GM18507 (cell line): ENCODE measurements around the gene WNK2.
"Not testable (repeated sequence)": the region's sequence is repeated elsewhere in the genome, so short reads cannot be mapped to it uniquely, and the experiment has no call there.

Experiments
- DNase-seq: peaks from one replicate; pipeline ENCODE4 v3.0.0; 2011; ENCODE audit warnings: low read depth; ENCODE audit not compliant: insufficient read length; ENCODE audit errors: extremely low spot score
- FAIRE-seq: peaks from 2 replicates; lab custom pipeline; 2011; peaks lifted over from hg19 to GRCh38; lab: Jason Lieb, UNC

Gene WNK2

DNA sequence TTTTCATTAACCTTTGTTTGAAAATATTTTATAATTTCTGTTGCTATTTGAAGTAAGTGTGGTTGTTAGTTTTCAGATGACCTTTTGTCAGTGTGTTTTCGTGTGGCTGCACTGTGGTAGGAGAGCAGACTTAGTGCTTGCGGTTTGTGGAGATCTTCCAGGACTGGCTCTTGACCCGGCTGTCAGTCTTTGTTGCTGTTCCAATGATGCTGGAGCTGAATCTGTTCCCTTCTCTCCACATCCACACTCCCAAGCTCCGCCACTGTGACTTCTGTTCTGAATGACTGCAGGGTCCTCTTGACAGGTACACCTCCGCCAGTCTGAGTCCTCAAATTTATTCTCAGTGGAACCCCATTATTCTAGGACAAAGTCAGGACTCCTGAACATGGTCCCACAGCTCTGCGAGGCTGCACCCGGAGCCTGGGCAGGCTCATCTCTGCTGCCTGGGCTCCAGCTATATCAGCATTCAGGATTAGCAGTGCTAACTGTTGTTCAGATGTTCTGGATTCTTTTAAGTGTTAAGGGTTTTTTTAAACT, 126.0 kb downstream of the WNK2 start:
- no peak for FAIRE-seq
- no peak for DNase-seq

DNA sequence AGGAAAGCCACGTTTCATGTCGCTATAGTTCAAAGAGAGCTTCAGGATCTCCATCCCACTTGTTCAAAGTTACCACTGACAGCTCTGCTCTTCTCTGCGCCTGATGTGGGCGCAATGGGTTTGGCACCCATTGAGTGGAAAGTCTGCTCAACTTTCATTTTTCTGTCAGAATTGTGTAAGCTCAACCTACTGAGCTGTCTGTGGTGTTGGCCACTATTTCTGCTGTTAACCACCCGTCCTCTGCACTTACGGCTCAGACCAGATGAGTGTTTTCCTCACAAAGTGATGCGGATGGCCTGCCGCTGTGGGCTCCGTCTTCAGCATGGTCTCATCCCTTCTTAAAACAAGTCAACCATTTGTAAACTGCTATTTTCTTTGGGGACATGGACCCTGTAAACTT, 131.2 kb downstream of the WNK2 start:
- FAIRE-seq (no peak), DNase-seq (no peak)

DNA sequence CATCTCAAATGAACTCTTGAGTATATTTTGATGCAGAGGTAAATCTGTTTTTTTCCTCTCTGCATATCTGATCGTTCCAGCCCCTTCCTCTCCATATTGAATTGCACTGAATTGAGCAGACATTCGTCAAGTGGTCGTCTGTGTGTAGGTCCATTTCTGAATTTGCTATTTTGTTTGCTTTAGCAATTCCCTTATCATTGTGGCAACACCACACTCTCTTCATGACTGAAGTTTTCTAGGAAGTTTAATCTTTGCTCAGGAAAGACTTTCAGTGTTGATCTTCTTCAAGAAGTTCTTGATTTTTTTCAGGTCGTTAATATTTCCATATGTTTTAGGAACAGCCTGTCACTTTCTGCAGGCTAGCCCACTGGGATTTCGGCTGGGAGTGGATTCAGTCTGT, 132.0 kb downstream of the WNK2 start:
- DNase-seq (no peak), FAIRE-seq (no peak)

DNA sequence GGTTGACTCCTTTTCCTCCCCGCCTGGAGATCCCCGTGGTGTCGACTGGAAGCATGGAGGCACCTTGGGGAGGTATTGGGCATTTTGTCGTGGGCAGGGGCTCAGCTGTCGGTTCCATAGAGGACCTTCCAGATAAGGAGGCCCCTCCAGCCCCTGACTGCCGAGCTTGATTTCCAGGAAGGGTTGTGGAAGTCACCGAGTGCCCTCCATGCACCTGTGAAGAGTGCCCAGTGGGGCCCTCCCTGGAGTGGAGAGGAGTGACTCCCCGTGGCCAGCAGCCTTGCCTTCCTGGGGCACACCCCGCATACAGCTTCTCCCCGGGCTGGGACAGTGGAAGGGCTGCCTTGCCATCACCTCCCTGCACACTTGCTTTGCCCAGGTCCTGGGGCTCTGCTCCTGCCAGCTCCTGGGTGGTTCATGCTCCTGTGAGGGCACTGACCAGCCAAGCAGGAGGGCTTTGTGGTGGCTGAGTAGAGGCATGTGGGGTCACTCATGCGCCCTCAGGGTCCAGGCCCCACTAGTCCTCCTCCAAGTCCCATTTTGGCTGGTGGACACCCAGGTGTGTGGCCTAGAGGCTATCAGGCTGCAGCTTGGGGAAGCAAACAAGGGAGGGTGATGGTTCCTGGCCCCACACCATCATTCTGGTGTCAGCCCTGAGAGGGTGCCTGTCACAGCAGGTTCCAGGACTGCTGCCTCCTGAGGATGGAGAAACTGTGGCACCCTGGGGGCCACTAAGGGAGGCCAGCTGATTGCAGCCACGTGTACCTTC, 133.0 kb downstream of the WNK2 start:
- FAIRE-seq (no peak), DNase-seq (no peak)

DNA sequence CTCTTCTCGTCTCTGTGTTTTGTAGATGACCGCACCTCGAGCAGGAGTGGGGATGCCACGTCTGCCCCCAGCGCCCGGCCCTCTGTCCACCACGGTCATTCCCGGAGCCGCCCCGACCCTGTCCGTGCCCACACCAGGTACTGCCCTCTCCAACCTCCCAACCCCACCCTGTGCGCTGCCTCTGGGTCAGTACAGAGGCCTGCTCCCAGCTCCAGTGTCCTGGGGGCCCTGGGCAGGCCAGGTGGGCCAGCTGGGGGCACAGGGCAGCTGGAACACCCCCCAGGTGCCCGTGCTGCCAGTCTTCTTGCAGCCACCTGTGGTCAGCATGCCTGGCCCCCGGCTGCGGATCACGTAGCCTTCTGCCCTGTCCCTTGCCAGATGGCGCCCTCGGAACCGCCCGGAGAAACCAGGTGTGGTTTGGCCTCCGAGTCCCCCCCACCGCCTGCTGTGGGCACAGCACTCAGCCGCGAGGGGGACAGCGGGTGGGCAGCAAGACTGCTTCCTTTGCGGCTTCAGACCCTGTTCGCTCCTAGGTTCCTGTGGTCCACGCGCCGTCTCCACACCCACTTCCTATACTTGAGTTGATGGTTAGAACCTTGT, 133.7 kb downstream of the WNK2 start:
- DNase-seq (no peak), FAIRE-seq (no peak)

DNA sequence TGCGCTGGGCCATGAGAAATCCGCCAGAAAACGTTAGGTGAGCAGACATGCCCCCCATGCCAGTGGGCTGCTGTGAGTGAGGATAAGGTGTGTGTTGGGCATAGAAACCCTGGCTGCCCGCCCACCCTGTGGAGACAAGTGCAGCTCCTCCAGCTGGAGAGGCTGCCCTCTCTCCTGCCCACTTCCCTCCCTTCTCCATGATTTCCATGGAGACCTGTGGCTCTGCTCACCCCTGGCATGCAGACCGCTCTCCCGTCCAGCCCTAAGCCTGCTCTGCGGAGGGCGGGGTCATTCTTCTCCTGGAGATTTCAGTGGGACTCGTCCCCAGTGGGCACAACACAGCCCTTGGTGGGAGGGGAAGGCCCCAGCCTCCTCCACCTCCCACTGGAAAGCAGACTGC, 134.5 kb downstream of the WNK2 start:
- FAIRE-seq (no peak), DNase-seq (no peak)

DNA sequence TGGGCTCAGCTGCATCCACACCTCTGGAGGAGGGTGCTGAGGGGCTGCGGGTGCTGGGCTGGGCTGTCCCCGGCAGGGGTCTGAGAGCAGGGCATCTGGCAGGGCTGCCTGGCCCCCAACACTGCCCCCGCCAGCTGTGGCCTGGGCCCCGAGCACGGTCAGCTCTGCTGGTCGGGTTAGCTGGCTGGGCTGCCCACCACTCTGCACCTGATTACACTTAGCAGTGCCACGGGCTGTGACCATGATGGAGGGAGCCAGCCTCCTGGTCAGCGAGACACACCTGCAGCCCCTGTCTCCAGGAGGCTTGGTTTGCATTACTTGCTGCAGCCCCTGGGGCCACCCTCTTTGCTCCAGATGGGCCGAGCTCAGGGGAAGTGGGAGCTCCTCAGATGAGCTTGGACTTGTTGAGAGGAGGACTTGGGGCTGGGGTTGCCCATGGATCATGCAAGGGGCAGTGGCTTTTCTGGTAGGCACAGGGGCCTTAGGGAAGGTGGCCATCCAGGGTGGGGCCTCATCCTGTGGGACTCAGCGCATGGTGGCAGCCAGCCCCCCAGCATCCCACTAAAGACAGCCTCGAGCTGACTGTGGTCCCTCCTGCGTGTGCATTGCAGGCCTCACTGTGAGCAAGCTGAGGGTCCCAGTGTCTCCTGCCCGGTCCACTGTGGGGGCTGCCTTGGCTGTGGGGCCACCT, 135.5 kb downstream of the WNK2 start:
- DNase-seq (no peak), FAIRE-seq (no peak)

DNA sequence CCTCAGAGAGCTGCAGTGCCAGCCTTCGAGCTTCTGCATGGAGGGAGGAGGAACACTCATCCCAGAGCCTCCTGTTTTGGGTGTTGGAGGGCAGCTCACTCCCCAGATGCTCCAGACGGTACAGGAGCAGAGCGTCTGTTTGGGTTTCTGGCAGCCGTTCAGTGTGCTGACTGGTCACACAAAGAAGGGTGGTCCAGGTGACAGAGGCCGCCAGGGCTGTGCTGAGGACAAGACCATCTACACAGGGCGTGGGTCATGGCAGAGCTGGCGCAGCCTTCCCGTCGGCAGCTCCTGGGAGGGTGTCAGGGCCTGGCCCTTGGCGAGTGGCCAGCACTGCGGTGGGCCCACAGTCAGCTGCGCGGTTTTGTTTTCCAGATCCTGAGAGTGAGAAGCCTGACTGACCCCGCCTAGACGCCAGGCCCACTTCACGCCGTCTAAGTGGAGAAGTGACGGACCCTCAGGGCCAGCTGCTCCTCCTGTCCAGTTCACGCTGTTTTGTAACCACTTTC, 136.1 kb downstream of the WNK2 start:
- FAIRE-seq (no peak), DNase-seq (no peak)

DNA sequence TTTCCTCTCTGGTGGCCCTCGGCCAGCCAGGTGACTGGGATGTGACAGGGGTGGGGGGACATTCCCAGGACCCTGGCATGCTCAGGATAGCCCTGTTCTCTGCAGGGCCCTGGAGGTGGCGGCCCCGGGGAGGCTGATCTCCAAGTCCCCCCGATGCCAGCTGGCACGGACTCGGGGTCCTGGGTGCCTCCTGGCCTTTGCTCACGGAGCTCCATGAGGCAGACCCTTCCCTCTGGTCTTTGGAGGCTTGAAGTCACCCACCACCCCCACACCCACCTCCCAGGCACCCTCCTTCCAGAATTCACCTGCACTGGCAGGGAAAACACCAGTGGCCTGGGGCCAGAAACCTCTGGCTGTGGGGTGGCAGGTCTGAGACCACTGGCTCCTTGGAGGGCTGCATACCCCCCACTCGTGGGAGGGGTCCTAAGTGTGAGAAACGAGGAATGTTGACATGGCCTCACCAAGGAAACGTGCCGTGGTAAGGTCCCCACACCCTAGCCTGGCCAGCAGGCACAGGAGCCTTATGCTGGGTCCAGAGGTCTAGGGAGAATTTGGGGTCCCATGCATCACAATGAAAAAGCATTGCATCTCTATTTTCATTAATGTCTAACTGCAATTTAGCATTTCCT, 136.8 kb downstream of the WNK2 start:
- DNase-seq (no peak), FAIRE-seq (no peak)

DNA sequence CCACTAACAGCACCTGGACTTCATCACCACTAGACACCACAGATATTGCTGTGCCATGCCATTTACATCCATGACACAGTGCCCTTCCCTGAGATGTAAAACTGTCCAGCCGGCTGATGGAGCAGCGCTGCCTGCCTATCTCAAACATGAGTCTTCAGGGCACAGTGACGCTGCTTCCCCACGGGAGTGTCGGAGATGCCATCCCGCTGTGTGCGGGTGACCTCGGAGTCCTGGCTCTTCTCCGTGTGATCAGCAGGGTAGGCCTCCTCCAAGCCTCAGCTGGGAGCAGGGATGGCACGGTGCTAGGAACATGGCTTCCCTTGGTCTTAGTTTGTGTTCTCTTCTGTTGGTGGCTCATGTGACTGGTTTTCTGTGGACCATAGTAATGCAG, 137.3 kb downstream of the WNK2 start:
- no peak for FAIRE-seq
- DNase-seq, result no peak

DNA sequence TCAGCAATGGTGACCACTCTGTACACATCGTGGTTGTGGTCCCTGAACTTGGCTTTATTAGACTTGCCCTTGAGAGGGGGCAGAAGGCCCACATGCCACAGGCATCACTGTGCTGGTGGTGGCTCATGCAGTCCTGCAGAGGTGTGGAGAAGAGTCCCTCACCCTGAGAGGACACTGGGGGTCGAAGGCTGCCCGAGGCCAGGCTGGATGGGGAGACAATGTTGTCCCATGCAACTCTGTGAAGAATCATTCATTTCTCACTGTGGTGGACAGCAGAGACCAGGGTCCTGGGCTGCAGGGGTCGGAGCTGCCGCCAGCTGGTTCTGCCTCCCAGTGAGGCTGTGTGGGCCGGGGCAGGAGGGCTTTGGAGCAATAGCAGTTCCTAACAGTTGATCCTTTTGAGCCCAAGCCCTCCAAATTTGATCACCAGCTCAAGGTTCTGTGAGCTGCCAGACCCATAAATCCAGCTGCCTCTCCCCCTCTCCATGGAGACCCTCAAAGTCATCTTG, 139.6 kb downstream of the WNK2 start:
- not testable (repeated sequence) for DNase-seq, FAIRE-seq

DNA sequence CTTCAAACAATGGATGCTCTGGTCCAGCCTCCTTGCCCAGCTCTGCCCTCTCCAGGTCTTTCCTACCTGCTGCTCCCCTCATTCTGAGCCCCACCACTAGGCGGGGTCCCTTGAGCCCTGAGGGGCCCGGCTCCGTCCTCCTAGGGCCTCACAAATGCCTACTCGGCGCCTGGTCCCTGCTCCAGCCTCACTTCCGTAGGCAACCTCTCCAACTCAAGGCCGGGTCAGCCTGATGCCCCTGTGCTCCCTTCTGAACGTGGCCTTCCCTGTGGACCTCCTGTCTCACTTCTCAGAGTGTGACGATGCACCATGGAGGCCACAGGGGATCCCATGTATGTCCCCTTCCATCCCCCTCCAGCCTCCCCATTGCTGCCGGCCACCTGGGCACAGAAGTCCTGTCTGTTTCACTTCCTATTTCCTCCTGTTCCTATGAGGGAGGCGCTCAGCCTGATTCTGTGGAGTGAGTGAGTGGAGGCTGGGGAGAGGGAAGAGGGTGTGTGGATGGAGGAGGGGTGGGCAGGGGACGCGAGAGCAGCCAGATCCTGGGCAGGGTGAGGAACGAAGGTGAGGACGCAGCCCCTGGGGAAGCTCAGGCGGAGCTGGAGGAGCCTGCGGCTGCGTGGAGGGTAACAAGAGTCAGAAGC, 140.4 kb downstream of the WNK2 start:
- no peak for FAIRE-seq

DNA sequence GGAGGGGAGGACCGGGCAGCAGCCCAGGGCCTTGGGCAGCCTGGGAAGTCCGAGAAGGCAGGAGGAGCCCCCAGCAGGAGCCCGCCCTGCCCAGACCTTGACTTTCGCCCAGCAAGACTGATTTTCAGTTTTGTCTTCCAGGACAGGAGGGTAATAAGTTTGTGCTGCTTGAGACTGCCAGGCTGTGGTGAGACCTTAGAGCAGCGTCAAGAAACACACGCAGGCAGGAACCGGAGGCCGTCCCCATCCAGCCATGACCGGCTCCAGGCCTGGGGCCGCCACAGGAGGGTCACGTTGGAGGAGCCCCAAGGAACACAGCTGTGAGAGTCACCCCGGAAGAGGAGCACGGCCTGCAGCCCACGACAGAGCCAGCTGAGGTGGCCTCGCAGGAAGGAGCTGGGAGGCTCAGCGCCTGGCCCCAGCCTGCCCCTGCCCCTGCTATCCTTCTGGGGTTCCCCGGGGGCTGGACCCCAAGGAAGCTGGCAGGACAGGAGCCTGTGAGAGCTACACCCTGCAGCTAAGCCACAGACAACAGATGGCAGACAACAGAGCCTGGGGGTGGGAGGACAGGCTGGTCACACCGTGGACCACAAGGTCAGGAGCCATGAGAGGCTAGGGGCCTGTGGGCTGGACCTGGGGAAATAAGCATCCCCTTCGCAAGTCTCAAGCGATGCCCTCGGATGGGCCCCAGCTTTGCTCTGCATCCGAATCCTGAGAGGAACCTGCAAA, 141.5 kb downstream of the WNK2 start:
- no peak for FAIRE-seq
- no peak for DNase-seq

More for the DNA sequence above, 140.4 kb downstream of the WNK2 start:
- DNase-seq, result no peak

DNA sequence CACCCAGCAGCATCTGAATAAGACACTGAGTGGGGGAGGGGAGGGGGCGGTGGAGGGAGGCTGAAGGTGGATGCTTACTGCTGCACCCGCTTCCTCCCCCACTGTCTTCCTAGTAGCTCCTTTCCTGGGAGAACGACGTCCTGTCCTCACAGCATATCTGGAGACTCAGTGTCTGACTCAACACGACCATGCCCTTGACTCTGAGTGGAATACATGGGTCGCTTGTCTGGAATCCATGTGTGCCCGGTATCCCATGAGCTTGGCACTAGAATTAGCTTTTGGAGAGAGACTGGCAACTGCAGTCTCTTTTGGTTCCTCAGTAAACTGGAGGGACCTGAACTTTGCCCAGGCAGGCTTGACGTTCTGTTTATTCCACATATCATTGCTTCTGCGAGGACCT, 142.1 kb downstream of the WNK2 start:
- DNase-seq (no peak), FAIRE-seq (no peak)

DNA sequence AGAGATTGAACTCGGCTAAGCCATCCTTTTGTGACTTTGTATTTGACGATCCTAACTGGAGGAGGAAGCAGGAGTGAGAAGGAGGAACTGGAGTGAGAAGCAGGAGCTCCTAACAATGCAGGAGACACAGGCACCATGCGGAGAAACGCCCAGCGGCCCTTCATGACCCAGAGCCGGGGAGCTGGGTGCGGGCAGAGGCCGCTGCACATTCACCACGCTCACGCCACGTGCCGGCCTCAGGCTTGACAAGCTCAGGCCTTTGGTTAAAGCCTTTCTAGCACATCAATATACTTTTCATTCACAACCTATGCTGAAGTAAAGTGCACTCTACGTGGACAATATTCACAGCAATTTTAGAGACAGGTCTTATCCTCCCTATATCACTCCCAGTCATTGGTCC, 142.7 kb downstream of the WNK2 start:
- FAIRE-seq, result no peak

DNA sequence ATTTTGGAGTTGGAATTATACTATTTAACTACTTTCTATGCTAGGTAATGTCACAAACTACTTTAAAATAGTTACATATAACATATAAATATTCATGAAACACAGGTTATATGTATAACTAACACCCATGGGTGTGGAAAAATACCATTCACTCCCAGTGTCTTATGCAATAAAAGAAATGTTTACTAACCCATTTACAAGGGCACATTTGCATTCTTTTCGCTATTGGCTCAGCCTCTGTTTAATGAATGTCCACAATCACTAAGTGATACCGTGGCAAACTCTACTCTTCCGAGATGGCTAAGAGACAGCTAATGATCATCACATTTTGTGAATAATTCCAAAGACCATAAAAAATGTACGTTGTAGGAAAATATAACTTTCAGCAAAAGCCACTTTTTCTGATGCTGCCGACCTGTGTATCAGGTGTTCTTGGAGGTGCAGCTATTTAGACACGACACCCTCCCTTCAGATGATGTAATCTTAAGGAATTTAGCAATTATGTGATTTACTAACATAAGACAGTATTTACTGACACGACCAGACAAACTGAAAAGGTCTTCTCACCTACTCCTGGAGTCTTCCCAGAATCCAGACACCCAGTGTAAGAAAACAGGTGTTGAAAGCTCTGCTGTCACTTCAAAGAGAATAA, 145.8 kb downstream of the WNK2 start:
- no peak for DNase-seq
- no peak for FAIRE-seq

More for the DNA sequence above, 142.7 kb downstream of the WNK2 start:
- no peak for DNase-seq

DNA sequence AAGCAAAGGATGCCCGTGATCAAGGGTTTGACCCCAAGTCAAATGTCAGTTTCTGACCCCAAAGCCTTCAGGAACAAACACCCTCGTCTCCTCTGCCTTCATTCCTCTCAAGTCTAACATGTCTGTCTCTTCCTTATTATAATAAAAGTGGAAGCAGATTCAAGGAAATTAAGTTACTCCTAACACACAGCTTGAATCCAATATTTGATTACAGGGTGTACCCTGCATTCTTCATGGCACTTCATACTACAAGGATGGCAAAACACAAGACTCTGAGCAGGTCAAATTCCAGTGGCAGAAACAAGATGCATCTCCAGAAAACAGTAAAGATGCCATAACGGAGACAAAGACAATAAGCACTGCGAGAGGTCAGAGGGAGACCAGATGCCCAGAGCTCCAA, 148.4 kb downstream of the WNK2 start:
- DNase-seq (no peak), FAIRE-seq (no peak)

DNA sequence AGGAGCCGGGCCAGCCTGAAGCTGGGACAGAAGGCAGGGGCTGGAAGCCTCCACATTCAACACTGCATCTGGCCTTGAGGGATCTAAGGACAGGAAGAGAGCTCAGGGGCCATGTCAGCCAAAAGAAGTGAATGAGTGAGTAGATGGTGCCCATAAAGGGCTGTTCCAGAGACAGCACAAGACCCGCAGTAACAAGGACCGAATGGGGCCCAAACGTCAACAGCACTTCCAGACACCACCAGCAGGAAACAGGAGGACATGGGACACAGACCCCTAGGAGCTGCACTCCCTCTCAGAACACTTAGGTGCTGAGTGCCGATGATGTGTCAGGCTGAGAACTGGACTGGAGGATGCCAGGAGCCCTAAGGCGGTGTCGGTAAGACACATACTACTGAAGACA, 152.8 kb downstream of the WNK2 start:
- FAIRE-seq, result no peak

More for the DNA sequence above, 152.8 kb downstream of the WNK2 start:
- DNase-seq, result no peak
